Suprapubic skin (tissue), 4 donors: ENCODE data around the gene RAP1GAP.

Experiments
- EP300 ChIP-seq: sonication (generic); formaldehyde crosslinking; IDR thresholded peaks from one replicate; pipeline ENCODE4 v1.6.1; 2017; ENCODE audit warnings: antibody characterized with exemption
- POLR2A ChIP-seq, 2 donors: fragments of 450-650 bp; IDR thresholded peaks; one replicate each; pipeline ENCODE4 v1.6.1; 2017; ENCODE audit warnings: antibody characterized with exemption in 2 of 2, mild to moderate bottlenecking in 2 of 2, moderate library complexity in 2 of 2
- POLR2AphosphoS5 ChIP-seq, 3 donors: sonication (generic); formaldehyde crosslinking; IDR thresholded peaks; one replicate each; pipeline ENCODE4 v1.6.1; 2017; ENCODE audit warnings: antibody characterized with exemption in 3 of 3
- TF ChIP-seq, protein P1 (sequence below), 2 donors: fragments of 200-600 bp in 1 of 2; fragments of 450-650 bp in 1 of 2; sonication (generic) in 1 of 2; IDR thresholded peaks; one replicate each; pipeline ENCODE4 v1.5.1; 2016 to 2019; ENCODE audit warnings: antibody characterized with exemption in 2 of 2, mild to moderate bottlenecking in 1 of 2, moderate library complexity in 1 of 2

- TF ChIP-seq, protein P1, sequence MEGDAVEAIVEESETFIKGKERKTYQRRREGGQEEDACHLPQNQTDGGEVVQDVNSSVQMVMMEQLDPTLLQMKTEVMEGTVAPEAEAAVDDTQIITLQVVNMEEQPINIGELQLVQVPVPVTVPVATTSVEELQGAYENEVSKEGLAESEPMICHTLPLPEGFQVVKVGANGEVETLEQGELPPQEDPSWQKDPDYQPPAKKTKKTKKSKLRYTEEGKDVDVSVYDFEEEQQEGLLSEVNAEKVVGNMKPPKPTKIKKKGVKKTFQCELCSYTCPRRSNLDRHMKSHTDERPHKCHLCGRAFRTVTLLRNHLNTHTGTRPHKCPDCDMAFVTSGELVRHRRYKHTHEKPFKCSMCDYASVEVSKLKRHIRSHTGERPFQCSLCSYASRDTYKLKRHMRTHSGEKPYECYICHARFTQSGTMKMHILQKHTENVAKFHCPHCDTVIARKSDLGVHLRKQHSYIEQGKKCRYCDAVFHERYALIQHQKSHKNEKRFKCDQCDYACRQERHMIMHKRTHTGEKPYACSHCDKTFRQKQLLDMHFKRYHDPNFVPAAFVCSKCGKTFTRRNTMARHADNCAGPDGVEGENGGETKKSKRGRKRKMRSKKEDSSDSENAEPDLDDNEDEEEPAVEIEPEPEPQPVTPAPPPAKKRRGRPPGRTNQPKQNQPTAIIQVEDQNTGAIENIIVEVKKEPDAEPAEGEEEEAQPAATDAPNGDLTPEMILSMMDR (IDR thresholded peaks at IDR 0.05), result no peak
- TF ChIP-seq POLR2A (IDR thresholded peaks at IDR 0.05), result no peak
- no peak for TF ChIP-seq POLR2AphosphoS5 (IDR thresholded peaks at IDR 0.05)
- TF ChIP-seq EP300, result no peak
Measured at GRCh38 chr1:21680381-21680780, 11.2 kb upstream of the RAP1GAP start.
